ENCODE data around the gene RBMS3. TPM values are rescaled to one million over a fixed set of nuclear protein-coding genes. Genes with fewer than 3 reads are reported as not detected.
A peak's percentile ranks its signal among the peaks of the same experiment; 100 is the strongest.

RBMS3 gene
- total RNA-seq, 1 donor from 2014 or later: 33.0 TPM

DNA sequence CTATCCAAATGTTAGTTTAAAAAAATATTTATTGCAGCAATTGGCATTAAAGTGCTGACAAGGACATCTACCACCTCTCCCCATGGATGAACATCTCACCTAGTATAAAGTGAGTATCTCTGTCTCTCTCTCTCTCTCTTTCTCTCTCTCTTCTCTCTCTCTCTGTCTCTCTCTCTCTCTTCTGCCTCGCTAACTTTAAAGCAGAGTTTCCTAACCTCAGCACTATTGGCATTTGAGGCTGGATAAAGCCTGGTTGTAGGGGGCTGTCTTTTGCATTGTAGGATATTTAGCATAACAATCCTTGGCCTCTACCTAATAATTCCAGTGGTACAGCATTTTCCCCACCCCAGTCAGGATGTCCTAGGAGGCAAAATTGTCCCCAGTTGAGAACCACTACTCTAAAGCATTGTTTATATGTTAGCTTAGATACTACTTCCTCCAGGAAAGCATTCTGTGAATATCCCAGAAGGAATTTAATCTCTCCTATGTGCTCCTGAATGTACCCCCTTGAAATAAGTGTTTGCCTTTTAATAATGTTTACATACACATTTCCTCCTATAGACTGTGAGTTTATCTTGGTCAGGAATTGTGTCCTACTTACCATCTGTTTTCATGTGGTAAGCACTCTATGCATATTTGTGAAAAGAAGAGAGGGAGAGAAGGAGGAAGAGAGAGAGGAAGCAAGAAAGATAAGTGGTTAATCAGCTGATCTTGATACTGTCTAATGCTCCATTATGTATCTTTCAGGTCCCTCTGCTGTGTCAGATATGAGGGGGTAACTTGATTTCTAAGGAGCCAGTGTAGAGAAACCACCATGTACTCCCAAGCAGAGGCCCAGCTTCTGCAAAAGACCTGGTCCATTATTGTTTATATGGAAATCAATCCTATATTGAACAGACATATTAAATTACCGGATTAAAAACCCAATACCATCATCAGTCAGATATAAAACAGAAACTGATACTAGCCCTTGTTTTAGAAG is 346.6 kb downstream of the RBMS3 start:
- Mint-ChIP-seq H3K9me3 (ENCODE audit: unreplicated experiment) (peaks cover 5% of the 10 kb centered on the region), H3K4me3 (ENCODE audit: unreplicated experiment) (no peak overlapping the region), H3K27me3 (ENCODE audit: low read depth, unreplicated experiment) (no peaks in the 10 kb centered on the region), H3K36me3 (ENCODE audit: low read depth, unreplicated experiment) (no peaks in the 10 kb centered on the region), H3K4me1 (ENCODE audit: low read depth, unreplicated experiment) (no peaks in the 10 kb centered on the region), H3K27ac (ENCODE audit: unreplicated experiment) (no peak overlapping the region)
- H2AFZ ChIP-seq (ENCODE audit: low read depth, low read length): no peak overlapping the region
- DNase-seq (ENCODE audit: low read depth) (no peak), FAIRE-seq (no peak)
- H3K4me1 ChIP-seq (ENCODE audit: insufficient read depth, low read length): no peaks in the 10 kb centered on the region
- no peaks in the 10 kb centered on the region for H3K36me3 ChIP-seq (ENCODE audit: insufficient read depth, low read length)
- no peaks in the 10 kb centered on the region for H3K9me3 ChIP-seq (ENCODE audit: insufficient read depth, low read depth, low read length)
- H3K4me3 ChIP-seq (ENCODE audit: insufficient read depth, low read depth, low read length): no peak overlapping the region
- no peaks in the 10 kb centered on the region for H4K20me1 ChIP-seq (ENCODE audit: insufficient read depth, low read length)
- H3K9ac ChIP-seq (ENCODE audit: low read length): no peak overlapping the region
- H3K27ac ChIP-seq (ENCODE audit: low read depth, low read length): no peak overlapping the region
- H3K27me3 ChIP-seq (ENCODE audit: insufficient read depth, low read length): no peaks in the 10 kb centered on the region
- TF ChIP-seq EZH2 (IDR thresholded peaks at IDR 0.05; ENCODE audit: insufficient read depth, low read length): no peak
- no peak for TF ChIP-seq CTCF (IDR thresholded peaks at IDR 0.05; ENCODE audit: insufficient read depth, low read depth, low read length)
- no peak overlapping the region for H3K4me2 ChIP-seq (ENCODE audit: low read length)
- no peaks in the 10 kb centered on the region for H3K79me2 ChIP-seq (ENCODE audit: insufficient read depth, low read length)

- Histone ChIP-seq H3K36me3 (ENCODE audit: insufficient read depth, low read length) (no peaks in the 10 kb centered on the region), H3K4me1 (ENCODE audit: insufficient read depth, low read length) (no peaks in the 10 kb centered on the region), H3K27ac (ENCODE audit: low read depth, low read length) (no peak overlapping the region), H2AFZ (ENCODE audit: low read depth, low read length) (no peak overlapping the region), H3K4me2 (ENCODE audit: low read length) (no peak overlapping the region), H3K79me2 (ENCODE audit: insufficient read depth, low read length) (no peaks in the 10 kb centered on the region), H3K9ac (ENCODE audit: low read length) (no peak overlapping the region), H3K9me3 (ENCODE audit: insufficient read depth, low read depth, low read length) (no peaks in the 10 kb centered on the region), H3K27me3 (ENCODE audit: insufficient read depth, low read length) (no peaks in the 10 kb centered on the region), H3K4me3 (ENCODE audit: insufficient read depth, low read depth, low read length) (no peak overlapping the region), H4K20me1 (ENCODE audit: insufficient read depth, low read length) (no peaks in the 10 kb centered on the region)
- FAIRE-seq: peak; percentile 70
- H3K9me3 Mint-ChIP-seq (ENCODE audit: unreplicated experiment): peaks cover 5% of the 10 kb centered on the region
- no peak overlapping the region for H3K4me3 Mint-ChIP-seq (ENCODE audit: unreplicated experiment)
- no peaks in the 10 kb centered on the region for H3K36me3 Mint-ChIP-seq (ENCODE audit: low read depth, unreplicated experiment)
- no peak overlapping the region for H3K27ac Mint-ChIP-seq (ENCODE audit: unreplicated experiment)
- no peaks in the 10 kb centered on the region for H3K27me3 Mint-ChIP-seq (ENCODE audit: low read depth, unreplicated experiment)
- DNase-seq (ENCODE audit: low read depth): no peak
- no peaks in the 10 kb centered on the region for H3K4me1 Mint-ChIP-seq (ENCODE audit: low read depth, unreplicated experiment)
- TF ChIP-seq CTCF (IDR thresholded peaks at IDR 0.05; ENCODE audit: insufficient read depth, low read depth, low read length): no peak
- TF ChIP-seq EZH2 (IDR thresholded peaks at IDR 0.05; ENCODE audit: insufficient read depth, low read length): no peak
Measured at GRCh38 chr3:29628795-29629194, 347.9 kb downstream of the RBMS3 start.

DNA sequence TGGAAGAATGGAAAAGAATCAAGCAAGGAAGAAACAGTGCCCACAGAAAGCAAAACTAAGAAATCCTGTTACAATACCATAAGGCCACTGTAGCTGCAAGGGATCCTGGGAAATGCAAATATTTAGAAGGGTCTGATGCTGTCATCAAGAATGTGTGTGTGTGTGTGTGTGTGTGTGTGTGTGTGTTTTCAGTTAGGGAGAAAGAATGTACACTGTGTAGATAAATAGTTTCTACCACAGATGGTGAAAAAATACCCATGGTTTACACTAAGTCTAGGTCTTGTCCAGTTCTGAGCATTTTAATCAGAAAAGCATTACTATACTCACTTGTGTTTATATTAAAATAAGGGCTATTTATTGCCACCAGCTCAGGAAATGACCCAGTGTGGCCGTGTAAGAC is 355.0 kb downstream of the RBMS3 start:
- Mint-ChIP-seq H3K27me3 (ENCODE audit: low read depth, unreplicated experiment) (no peaks in the 10 kb centered on the region), H3K4me1 (ENCODE audit: low read depth, unreplicated experiment) (peaks cover 5% of the 10 kb centered on the region), H3K4me3 (ENCODE audit: unreplicated experiment) (no peak overlapping the region), H3K27ac (ENCODE audit: unreplicated experiment) (no peak overlapping the region), H3K9me3 (ENCODE audit: unreplicated experiment) (peaks cover 4% of the 10 kb centered on the region), H3K36me3 (ENCODE audit: low read depth, unreplicated experiment) (peaks cover 4% of the 10 kb centered on the region)
- Histone ChIP-seq H3K79me2 (ENCODE audit: insufficient read depth, low read length) (no peaks in the 10 kb centered on the region), H2AFZ (ENCODE audit: low read depth, low read length) (no peak overlapping the region), H3K4me3 (ENCODE audit: insufficient read depth, low read depth, low read length) (no peak overlapping the region), H3K4me1 (ENCODE audit: insufficient read depth, low read length) (peaks cover 4% of the 10 kb centered on the region), H3K9ac (ENCODE audit: low read length) (no peak overlapping the region), H3K27me3 (ENCODE audit: insufficient read depth, low read length) (no peaks in the 10 kb centered on the region), H3K27ac (ENCODE audit: low read depth, low read length) (no peak overlapping the region), H3K9me3 (ENCODE audit: insufficient read depth, low read depth, low read length) (peaks cover 4% of the 10 kb centered on the region), H4K20me1 (ENCODE audit: insufficient read depth, low read length) (no peaks in the 10 kb centered on the region), H3K36me3 (ENCODE audit: insufficient read depth, low read length) (no peaks in the 10 kb centered on the region), H3K4me2 (ENCODE audit: low read length) (no peak overlapping the region)
- no peak for FAIRE-seq
- no peak for TF ChIP-seq CTCF (IDR thresholded peaks at IDR 0.05; ENCODE audit: insufficient read depth, low read depth, low read length)
- no peak for TF ChIP-seq EZH2 (IDR thresholded peaks at IDR 0.05; ENCODE audit: insufficient read depth, low read length)
- DNase-seq (ENCODE audit: low read depth): peak; percentile 16
